HG02678 (cell line): ENCODE data around the gene CKM.

Experiments
- ATAC-seq: cut with Tn5 transposase; IDR thresholded peaks from one replicate; pipeline ENCODE4 v1.9.1; 2021; ENCODE audit warnings: mild to moderate bottlenecking, moderate library complexity; ENCODE audit not compliant: unreplicated experiment

Gene CKM

DNA sequence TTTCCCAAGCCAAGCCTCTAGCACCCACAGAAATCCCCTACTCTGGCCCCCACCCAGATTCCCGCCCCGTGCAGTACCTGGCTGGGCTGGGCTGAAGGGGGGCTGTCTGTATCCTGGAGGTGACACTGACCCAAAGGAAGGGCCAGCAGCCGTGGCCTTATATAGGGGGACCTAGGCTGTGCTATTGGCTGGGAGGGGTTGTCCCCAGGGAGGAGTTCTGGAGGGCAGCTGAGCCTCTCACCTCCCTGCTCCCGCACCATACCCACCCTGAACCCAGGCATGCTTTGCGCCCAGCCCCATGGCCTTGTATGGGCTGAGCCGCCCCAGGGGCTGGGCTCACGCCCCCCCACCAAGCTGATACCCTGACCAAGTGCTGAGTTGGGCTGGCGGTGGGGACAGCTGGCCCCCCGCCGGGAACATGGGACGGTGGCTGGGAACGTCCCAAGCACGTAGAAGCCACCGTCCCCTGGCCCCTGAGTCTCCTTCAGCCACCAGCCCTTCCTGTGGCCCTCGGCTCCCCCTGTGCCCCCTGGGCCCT lies at the start of gene CKM:
TSS of gene CKM (minus strand) at position 132 of the 538 bp plus-strand sequence. CDS start 3,162 bp downstream, outside the sequence.
- no peak for ATAC-seq

DNA sequence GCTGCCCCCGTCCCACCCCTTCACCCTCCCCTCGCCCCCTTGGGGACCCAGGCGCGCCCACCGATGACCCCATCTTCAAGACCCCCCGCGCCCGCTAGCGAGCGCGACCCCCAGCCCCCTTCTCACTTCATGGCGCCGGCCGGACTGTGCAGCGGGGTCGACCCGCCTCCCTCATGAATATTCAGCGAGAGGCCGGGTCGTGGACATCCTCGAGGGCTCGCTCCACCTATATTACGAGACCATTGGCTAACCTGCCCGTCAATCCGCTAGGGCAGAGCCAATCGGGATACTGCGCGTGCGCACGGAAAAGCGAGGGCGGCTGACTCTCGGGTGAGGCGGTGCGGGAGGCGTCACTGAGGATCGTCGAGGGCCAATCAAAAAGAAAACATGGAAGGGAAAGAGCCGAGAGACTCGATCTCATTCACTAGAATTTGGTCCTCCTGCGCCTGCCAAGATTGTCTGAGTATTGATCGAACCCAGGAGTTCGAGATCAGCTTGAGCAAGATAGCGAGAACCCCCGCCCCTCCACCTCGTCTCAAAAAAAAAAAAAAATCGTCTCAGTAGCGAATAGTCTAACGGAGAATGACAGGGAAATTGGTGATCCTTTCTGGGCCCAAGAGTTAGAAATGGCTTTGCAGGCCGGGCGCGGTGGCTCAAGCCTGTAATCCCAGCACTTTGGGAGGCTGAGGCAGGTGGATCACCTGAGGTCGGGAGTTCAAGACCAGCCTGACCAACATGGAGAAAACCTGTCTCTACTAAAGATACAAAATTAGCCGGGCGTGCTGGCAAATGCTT lies 47.9 kb upstream of the CKM start, which contains the start of gene ERCC2:
TSS of gene ERCC2 (minus strand) at position 164 of the 795 bp plus-strand sequence. CDS start at position 131, 33 bp downstream.
- peak; percentile 98 for ATAC-seq

DNA sequence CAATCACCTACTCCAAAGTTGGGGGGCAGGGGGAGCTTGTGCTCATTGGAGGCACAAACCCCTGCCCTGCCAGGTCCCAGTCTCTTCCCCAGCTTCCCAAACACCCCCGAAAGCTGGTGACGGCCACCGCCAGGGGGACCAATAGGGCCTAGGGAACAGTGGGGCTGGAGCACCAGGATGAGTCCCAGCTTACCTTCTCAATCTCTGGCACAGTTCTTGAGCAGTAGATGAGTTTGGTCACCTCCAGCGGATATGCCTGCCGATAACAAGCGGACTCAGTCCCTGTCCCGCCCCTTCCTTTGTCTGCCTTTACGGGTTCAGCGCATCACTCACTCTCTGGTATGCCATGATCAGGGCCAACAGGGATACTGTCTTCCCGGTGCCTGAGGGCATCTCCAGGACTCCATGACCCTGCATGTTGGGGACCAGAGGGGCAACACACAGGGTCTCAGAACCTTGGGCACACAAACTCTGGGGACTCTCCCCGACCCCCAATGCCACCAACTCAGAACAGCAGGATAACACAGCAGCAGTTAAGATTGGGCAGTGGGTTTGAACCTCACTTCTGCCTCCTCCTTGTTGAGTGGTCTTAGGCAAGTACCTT lies 46.2 kb upstream of the CKM start:
- no peak for ATAC-seq

DNA sequence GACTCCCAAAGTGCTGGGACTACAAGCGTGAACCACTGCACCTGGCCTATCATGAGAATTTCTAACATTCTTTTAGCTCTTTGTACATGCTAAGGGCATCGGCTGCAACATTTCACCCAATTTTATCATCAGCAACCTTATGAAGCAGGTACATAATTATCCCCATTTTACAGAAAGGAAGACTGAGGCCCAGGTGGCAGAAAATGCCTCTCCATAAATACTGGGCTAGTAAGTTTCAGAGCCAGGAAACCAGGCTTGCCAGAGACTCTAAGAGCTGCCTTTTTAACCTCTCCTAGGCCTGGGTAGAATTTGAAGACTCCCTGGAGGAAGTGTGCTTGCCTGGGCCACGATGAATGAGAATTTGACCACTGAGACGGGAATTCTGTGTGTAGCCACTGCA lies 45.5 kb upstream of the CKM start:
- no peak for ATAC-seq

DNA sequence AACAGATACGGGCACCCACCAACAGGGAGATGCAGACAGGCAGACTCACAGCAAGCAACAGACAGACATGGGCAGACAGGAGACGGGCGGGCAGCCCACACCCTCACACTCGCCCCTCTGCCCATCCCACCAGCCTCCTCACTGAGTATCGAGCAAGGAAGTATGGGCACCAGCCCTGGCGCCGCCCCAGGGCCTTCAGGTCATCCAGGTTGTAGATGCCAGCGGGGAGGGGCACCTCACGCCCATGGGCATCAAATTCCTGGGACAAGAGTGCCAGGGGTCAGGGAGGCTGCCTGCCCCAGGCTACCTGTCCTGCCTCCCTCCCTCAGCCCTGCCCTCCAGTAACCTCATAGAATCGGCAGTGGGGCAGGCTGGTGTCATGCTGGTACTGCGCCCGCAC lies 42.0 kb upstream of the CKM start:
- ATAC-seq: no peak

DNA sequence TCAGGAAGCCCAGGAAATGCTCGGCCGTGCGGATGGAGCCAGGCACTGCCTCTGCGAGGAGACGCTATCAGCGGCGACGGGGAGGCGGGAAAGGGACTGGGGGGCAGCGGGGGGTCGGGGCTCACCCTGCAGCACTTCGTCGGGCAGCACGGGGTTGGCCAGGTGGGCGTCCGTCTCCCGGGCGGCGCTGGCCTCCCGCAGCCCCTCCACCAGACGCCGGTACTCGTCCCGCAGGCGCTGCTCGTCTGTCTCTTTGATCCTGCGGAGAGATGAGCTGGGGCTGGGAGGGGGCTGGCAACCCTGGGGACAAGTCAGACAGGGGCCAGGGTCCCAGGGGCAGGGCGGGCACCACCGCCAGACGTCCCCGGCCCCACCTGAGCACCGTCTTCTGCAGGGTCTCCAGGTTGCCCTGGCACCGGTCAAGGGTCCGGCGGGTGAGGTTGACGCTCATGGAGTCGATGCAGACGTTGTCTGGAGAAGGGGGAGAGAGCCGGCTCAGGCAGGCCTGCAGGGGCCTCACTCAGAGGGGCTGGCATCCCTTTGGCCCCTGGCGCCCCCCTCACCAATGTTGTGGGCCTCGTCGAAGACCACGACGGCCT lies 41.3 kb upstream of the CKM start:
- no peak for ATAC-seq

DNA sequence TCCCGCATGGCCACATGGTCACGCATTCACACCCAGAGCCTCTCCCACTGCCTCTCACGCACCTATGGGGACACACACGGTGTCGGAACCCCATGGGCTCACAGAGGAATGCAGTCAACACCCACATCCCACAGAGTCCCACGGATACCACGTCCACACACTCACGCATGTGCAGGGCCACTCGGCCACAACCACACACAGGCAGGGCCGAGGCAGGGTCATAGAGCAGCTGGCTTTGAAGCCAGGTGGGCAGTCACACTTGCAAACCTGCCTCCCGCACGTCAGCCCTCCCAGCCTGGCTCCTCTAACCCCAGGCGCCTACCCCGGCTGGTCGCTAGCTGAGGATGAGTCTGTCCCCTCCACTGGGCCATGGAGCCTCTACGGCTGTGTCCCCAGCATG lies 39.6 kb upstream of the CKM start:
- no peak for ATAC-seq

DNA sequence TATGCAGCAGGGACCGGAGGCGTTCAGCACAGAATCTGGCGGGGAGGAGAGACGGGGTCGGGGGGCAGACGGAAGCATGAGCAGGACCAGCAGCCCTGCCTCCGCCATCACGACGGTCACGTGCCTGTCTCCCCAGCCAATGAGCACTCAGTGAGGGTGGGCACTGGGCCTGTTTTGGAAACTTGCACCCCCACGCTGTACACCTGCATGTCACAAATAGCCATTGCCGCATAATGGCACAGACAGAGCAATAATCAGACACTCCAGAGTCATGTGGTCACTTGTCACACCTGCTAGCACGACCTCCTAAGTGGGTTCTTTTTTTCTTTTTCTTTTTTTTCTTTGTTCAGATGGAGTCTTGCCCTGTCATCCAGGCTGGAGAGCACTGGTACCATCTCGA lies 38.9 kb upstream of the CKM start:
- ATAC-seq: no peak

DNA sequence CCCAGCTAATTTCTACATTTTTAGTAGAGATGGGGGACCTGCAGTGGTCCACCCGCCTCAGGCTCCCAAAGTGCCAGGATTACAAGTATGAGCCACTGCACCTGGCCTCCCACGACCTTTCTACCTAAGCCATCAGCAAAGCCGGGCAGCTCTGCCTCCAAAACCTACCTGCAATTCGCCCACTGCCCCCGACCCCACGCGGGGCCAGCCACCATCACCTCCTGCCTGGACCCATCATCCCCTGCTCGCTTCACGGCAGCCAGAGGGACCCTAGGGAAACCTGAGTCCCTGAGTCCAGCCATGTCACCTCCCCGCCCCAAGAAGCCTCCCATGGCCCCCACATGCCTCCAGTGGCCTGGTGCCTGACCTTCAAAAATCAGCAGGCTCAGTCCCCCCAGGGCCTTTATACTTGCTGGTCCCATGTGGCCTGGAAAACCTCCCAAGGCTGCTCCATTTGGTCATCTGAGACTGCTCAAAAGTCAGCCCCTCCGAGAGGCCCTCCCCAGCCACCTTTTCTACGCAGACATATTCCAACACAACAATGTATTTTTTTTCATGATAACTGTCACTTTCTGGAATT lies 35.6 kb upstream of the CKM start:
- ATAC-seq: no peak

DNA sequence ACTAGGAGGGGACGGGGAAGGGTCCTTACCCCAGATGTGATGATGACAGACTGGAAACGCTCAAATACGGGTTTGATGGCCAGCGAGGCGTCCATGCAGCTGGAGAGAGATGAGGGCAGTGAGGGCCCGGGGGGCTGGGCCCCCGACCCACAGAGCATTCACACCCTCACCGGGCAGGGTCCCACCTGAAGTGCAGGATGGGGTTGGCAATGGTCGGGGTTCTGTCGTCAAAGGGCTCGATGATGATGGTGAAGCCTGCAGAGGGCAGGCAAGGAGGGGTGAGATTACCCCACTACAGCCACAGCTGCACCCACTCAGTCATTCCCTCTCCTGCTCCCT lies 34.7 kb upstream of the CKM start:
- ATAC-seq: no peak

DNA sequence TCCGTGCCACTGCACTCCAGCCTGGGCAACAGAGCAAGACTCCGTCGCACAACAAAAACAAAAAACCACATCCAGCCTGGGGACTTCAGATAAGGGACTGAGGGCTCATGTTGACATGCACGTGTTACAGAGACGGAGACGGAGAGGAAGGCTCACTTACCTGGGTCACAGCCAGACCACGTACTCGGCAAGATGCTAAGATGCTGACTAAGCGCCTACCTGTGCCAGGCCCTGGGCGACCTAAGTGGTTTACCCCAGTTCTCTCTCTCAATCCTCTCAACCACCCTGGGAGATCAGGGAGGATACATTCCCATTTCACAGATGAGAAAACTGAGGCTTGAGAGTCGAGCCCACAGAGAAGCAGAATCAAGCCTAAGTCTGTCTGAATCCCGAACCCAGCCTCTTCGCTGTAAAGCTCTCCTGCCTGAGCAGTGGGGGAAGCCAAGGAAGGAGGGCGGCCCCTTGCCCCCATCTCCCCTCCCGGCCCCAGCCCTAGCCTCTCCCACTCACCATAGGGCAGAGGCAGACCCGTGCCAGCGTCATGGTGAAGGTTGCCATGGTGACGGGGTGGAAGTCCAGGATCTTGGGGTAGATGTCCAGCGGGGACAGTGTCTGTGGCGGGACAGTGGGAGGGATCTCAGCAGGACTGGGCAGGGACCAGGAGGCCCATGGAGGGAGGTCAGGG lies 34.2 kb upstream of the CKM start:
- ATAC-seq: no peak

DNA sequence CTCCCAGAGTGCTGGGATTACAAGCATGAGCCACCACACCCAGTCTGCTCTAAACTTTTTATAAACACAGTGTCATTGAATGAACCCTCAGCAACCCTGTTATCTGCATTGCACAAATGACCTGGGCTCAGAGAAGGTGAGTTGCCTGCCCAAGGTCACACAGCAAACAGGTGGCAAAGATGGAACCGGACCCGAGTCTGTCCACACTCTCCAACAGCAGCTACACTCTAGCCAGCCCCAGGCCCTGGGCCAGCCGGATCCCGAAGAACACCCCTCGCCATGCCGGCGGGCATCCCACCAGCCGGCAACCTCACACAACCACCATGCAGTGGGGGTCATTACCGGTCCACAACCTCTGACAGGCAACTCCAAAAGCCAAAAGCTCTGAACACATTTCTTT lies 33.2 kb upstream of the CKM start:
- ATAC-seq: no peak

DNA sequence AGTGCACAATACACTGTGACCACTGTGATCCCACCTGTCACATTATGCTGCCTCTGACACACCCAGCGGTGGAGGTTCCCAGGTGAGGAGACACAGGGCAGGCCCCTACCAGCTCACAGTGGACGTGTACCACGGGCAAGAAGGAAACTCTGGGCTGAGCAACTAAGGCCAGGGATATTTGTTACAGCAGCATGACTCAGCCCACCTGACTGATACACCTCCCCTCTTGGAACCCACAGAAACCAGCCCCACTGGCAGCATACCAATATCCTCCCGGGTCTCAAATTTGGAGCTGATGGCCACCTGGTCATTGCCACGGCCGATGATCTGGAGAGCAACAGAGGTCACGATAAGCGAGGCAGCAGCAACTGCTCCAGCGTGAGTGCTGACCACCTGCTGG lies 32.7 kb upstream of the CKM start:
- no peak for ATAC-seq

DNA sequence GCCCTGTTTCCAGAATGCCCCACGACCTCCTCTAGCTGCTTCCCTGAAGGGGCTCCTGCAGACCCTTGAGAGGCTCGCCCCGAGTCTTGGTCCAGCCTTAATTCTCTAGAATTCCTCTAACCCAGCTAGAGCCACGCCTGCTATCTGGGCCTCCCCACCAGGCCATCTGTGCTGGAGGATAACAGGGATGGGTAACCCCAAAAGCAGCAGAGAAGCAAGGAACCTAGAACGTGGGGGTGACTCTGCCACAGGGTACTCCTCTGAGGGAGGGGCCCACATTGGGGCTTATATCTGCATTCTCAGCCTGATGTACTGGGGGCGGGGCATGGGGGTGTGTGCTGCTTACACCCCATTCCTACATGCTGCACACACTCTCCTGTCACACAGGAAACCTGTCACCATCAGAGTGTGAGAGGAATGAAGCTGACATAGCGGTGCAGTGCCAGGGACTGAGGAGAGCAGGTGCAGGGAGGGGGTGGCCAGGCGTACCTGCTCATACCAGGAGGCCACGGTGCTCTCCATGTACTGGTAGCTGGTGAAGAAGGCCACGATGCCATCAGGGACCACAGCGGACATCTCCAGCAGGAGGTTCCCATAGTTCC lies 31.7 kb upstream of the CKM start:
- no peak for ATAC-seq

DNA sequence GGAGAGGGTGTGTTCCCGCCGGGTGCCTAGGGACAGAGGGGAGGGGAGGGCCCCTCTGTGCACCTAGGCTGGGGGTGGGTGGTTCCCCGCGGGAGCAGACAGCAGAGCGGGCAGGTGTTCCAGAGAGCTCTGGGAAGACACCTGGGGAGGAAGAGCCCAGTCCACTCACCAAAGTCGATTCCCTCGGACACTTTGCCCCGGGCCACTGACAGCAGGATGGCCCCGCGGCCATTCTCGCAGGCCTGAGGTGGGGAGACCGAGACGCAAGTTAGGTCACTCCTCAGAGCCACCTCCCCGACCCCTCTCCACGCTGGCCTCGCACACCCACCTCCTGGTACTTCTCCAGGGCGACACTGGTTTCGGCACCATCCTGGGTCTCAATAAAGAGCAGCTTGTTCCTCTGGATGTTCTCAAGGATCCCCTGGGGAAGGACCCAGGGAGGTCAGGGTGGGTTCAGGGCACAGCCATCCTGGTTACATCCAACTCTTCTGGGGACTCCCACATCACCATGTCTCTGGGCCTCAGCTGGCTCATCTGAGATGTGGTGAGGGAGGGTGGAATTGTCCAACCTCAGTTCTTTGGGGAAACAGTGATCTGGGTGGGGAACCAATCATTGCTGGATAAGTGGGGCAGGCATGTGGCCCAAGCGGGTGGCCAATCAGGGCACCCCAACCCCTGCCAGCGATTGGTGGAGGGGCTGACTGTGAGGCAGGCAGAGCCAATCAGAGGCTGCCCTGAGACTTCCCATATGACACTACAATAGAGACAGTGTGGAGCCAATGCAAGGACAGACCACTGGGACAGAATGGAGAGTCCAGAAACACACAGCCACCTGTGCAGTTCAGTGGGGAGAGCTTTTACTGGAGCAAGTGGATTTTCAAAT lies 30.5 kb upstream of the CKM start:
- ATAC-seq: no peak

DNA sequence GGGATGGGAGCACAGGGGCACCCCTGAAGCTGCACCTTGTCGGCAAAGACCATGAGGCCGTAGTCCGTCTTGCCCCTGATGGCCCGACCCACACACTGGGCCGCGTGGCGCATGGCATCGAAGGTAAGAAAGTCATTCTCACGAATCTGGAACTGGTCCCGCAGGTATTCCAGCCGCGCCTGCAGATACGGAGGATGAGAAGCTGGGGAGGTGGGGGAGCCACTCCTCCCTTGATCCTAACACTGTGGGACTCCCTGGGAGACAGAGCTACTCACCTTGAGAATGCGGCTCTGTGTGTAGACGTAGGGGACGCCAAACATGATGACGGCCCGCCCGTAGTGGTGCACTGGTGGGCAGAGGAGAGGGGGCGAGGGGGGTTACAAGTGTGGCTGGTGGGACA lies 29.8 kb upstream of the CKM start:
- ATAC-seq: no peak

DNA sequence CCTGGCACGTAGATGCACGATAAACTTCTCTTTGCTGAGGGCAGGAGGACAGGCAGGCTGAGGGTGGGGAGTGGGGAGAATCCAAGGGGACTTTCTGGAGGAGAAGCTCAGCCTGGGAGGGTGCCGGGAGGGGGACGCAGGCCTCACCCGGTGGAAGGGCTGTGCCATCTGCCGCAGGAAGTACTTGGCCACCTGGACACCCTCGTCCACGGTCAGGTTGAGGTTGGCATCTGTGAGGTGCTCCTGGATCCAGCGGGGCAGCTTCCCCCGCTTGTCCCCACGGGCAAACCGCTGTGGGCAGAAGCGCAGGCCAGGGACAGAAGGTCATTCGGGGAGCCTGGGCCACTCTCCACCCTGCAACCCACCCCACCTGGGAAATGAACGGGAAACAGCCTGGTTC lies 29.4 kb upstream of the CKM start:
- no peak for ATAC-seq

DNA sequence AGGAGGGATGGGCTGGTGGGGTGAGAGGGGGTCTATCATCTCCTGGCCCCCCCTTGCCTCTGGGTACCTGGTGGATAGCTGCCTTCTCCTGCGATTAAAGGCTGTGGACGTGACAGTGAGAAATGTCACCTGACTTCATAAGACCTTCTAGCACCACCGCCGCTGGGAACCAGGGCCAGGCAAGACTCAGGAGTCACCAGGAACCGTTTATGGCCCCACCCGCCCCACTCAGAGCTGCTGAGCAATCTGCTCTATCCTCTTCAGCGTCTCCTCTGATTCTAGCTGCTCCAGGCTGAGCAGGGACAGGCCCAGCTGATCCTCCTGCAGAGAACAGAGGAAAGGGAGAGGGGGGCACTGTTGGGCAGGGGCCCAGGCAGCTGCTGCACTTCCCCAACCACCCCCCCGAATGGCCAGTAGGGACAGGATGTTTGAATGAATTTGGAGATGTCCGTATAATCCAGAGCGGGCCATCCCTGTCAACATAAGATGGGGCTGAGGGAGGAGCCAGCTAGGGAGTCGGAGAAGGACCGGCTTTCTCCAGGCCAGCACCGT lies 28.8 kb upstream of the CKM start:
- ATAC-seq: no peak

DNA sequence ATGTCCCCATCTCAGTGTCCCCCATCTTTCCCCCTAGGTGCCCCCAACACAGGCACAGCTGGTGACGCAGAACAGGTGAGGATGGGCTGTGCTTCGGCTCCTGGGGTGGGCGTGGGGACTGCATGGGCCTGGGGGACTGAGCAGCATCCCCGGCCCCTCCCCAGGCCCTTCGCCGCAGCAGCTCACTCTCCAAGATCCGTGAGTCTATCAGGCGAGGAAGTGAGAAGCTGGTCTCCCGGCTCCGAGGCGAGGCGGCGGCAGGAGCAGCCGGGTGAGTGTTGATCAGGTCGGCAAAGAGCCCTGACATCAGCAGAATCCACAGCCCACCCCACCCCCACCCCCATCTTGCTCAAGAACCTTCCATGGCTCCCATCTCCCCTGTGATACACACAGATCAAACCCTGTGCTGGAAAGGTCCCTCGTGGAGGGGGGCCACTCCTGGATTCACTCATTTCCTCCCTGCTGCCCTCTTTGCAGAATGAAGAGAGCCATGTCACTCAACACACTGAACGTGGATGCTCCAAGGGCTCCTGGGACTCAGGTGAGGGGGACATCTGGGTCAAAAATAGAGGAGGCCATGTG lies 27.9 kb upstream of the CKM start:
- no peak for ATAC-seq
